GM21515 (cell line): ENCODE measurements around the gene LIX1.

ENCODE experiments used
- ATAC-seq: cut with Tn5 transposase; IDR thresholded peaks from one replicate; pipeline ENCODE4 v1.9.1; 2021; ENCODE audit not compliant: unreplicated experiment

Gene LIX1

GRCh38 chr5:97077246-97077645, 65.2 kb downstream of the LIX1 start:
- ATAC-seq, result no peak

DNA sequence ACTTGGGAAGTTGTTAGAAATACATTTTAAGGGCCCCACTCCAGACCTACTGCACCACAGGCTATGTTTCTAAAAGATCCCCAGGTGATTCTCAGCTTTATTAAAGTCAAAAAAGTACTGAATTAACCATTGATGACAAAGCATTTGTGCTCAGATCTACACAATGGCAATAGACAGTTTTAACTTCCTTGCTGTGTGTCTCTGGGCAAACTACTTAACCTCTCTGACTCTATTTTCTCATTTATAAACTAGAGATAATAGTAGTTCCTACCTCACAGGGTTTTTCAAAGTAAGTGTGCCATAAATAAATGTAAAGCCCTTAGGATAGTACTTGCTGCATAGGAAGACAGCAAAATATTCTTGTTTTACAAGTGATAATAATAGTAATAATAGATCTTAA, 66.3 kb downstream of the LIX1 start:
- no peak for ATAC-seq

DNA sequence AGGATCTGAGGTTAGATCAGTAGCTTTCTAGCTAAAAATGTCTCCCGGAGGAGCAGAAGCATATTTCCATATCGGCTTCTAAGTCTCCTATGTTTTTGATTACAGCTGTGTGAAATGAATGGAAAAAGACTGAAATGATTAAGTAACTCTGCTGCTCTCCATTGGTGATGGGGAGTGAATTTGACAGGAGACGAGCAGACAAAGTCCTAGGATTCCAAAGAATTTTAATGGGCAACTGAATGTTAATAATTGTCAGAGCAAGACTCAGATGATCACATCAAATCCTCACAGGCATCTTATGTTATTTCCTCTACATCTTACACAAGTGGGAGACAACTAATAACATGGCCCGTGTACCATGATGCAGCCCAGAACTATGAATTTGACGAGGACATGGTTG, 66.8 kb downstream of the LIX1 start:
- ATAC-seq, result no peak

- no peak for ATAC-seq
These were observed 67.4 kb downstream of the LIX1 start for GRCh38 chr5:97074859-97075489.

DNA sequence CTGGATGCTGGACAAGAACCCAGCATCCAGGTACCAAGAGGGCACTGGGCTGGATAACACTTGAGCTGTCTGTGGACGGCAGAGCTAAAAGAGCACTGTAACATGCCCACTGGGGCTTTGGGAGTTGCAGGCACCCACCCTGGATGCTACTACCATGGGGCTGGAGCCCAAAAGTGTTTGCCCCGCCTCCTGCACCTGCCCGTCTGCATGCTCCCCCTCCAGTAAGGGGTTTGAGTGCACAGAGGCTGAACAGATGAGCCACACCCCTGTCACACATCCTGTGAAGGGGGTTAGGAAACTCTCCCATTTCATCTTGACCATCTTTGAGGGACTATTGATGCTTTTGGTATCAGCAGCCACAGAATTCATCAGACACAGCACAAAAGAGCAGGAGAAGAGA, 69.0 kb downstream of the LIX1 start:
- no peak for ATAC-seq

DNA sequence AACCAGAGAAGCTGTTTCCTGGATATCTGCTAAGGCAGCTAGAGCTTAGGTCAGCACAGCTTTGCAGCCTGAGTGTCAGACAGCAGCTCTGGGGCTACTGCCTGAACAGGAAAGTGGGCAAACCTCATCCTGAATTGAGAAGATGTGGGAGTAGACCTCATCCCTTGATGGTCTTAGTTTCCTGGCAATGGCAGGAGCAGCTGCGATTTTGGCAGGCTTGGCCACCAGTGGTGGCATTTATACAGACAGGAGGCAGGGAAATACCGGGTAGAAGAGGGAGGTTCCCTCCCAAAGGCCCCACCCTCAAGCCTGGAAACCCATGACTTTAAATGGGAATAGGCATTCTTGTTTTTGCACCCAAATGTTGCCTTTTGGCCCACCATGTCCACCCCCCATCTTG, 69.7 kb downstream of the LIX1 start:
- ATAC-seq, result no peak

DNA sequence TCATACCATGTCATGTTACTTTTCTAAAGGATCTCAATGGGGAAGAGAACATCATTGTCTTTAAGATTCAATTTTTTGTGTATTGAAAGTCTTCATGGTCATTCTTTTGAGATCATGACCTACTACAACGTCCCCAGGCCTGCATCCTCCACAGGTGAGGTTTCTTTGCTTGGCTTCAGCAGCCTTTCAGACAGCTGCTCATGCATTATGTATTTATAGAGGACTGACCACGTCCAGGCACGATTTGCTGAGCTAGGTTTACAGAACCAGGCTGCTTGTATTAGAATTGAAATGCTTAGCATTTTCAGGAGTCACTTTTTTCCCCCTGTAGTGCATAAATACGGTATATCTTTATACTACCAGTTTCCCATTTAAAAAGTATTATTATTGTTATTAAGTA, 70.4 kb downstream of the LIX1 start:
- no peak for ATAC-seq

DNA sequence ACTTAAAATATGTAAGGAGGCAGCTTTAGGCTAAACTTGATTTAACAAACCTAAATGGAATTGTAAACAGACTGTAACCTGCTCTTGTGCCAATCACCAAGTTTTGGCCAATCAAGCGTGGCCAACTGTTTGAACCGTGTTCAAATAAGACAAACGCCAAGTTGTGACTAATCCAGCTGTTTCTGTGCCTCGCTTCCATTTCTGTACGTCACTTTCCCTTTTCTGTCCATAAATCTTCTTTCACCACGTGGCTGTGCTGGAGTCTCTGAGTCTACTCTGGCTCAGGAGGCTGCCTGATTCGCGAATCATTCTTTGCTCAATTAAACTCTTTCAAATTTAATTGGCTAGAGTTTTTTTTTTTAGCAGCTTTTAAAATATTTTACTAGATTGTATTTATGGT, 71.3 kb downstream of the LIX1 start:
- ATAC-seq, result no peak

DNA sequence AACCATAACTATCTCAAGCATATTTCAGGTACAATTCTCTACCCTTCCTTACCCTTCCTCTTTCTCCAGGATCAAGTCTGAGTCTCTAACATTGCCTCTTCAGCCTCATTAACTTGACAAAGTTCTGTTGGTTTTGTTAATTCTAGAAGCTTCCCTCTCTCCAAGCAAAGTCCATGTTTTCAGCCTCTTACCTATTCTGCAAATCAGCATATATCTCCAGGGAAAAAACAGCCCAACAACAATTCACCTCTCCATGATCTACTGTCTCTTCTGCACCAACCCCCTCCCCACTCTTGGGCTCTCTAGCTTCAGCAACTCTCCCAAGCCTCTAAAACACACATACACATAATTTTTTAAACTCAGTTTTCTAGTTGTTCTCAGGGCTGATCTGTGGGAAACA, 72.2 kb downstream of the LIX1 start:
- no peak for ATAC-seq

DNA sequence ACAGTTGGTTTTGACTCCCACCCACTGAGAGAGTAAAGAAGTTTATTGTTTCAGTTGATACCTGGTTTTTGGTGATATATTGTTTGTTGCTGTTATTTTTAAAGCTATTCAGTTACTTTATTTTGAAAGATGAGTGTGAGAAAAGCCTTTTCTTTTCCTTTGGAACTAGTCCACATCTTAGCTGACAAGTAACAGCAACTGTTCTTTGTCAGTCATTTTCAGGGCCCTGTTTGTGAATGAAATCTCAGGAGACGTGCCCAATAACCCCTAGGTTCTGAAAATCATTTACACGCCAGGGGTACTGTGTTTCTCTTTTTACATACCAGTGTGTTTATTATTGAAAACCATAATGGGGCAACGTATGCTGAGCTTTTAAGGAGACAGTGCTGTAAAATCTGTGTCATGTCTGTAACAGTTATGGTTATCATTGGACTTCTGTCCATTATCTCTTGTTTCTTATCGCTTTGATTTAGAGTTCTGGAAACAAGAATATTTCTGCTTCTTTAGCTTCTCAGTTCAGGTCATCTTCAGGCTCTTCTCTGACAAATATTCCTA, 75.0 kb downstream of the LIX1 start:
- no peak for ATAC-seq

- no peak for ATAC-seq
These were observed 76.9 kb downstream of the LIX1 start for GRCh38 chr5:97065475-97065874.

DNA sequence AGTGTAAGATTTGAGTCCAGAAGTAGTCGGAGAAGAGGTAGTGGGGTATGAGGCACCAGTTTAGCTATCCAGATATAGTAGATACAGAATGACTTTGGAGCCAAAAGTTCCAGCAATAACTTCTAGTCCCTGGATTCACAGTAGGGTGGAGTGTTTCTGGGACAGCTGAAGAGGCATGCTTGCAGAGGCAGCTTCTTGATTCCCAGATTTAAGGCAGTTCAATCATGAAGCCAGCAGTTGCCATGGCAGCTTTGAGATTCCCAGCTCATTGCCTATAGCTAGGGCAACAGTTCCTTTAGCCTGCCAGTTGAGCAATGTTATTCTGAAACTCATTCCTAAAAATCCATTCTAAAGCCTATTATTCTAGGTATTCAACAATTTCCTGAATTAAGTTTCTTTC, 79.2 kb downstream of the LIX1 start:
- no peak for ATAC-seq

- ATAC-seq, result no peak
These were observed 80.4 kb downstream of the LIX1 start for GRCh38 chr5:97062046-97062445.

DNA sequence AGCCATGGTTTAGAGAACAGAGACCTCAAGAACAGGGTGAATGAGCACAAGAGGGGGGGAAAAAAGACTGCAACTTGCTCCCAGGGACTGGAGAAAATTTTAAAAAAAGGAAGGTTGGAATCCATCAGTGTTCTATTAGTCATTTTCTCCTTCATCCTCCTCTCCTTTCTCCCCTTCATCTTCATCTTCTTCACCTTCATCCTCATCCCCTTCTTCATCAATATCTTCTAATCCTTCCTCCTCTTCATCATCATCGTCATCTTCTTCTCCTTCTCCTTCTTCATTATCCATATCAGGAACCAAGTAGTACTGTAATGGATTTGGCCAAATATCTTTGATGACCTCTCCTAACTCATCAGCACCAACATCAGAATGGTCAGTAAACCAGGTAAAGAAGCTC, 86.1 kb downstream of the LIX1 start:
- ATAC-seq, result no peak

GRCh38 chr5:97049175-97049574, 93.2 kb downstream of the LIX1 start:
- no peak for ATAC-seq

GRCh38 chr5:97047076-97047475, 95.3 kb downstream of the LIX1 start:
- no peak for ATAC-seq

GRCh38 chr5:97046270-97046982, 96.0 kb downstream of the LIX1 start:
- ATAC-seq, result no peak

DNA sequence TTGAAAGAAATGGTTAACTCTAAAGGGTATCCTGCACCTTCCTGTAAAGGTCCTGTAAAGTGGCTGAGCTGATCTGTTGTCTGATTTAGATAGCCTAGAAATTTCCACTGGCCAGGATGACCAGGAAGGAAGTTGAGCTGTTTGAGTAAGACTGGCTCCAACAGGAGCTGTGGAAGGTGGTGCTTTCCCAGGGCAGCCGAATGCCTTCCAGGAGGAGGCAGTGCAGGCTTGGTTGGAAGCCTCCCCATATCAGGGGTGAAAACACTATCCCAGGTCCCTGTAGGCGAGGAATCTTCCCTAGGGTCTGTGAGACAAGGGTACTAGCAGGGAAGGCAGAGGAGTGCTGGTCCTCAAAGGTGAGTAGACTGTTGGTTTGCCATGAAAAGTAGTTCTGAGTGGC, 98.4 kb downstream of the LIX1 start:
- no peak for ATAC-seq

GRCh38 chr5:97043511-97043910, 98.9 kb downstream of the LIX1 start:
- no peak for ATAC-seq

- no peak for ATAC-seq
These were observed 99.4 kb downstream of the LIX1 start for GRCh38 chr5:97042996-97043395.
